Fibroblast of lung (primary cell): ENCODE measurements around the gene VPS50.

Source experiments
- CTCF ChIP-seq, 2 donors: IDR thresholded peaks in 1 of 2; conservative IDR thresholded peaks in 1 of 2; 1 replicate in 1 of 2; 2 replicates in 1 of 2; pipeline ENCODE4 v1.5.1; 2011 to 2012; ENCODE audit warnings: low read length in 2 of 2, control low read depth in 1 of 2, inconsistent platforms in 1 of 2, low read depth in 1 of 2, mild to moderate bottlenecking in 1 of 2
- EZH2 ChIP-seq: IDR thresholded peaks from 2 replicates; pipeline ENCODE4 v1.5.1; 2012; ENCODE audit warnings: low read length, control low read depth, mild to moderate bottlenecking; ENCODE audit errors: missing control alignments

- TF ChIP-seq CTCF (conservative IDR thresholded peaks at IDR 0.05 in 1 of 2, IDR thresholded peaks at IDR 0.05 in 1 of 2; ENCODE audit: low read depth in 1 of 2, low read length in 2 of 2) = no peak
- no peak for TF ChIP-seq EZH2
These were observed 120.7 kb downstream of the VPS50 start for GRCh38 chr7:93352881-93353280.
